Ovary (tissue), 9 donors: ENCODE results near the gene SDK1. TPM values are rescaled to one million over a fixed set of nuclear protein-coding genes. Genes with fewer than 3 reads are reported as not detected.

Source experiments
- DNase-seq, 5 donors: peaks; one replicate each; pipeline ENCODE4 v3.0.0-alpha.2; 2019 to 2020
- H3K27ac ChIP-seq, 2 donors: fragments of 200-600 bp; one replicate each; pipeline versions ENCODE4 v1.5.1 to v1.8.0; 2019 to 2022
- H3K27me3 ChIP-seq: fragments of 200-600 bp; one replicate; pipeline ENCODE4 v1.8.0; 2022
- H3K36me3 ChIP-seq: fragments of 200-600 bp; sonication (generic); one replicate; pipeline ENCODE4 v1.5.1; 2019
- H3K4me1 ChIP-seq: one replicate; pipeline ENCODE4 v1.8.1; 2013; ENCODE audit warnings: mild to moderate bottlenecking, moderate library complexity; ENCODE audit not compliant: insufficient read depth
- H3K4me3 ChIP-seq: fragments of 200-600 bp; sonication (generic); one replicate; pipeline ENCODE4 v1.5.1; 2017
- H3K9me3 ChIP-seq, 2 donors: fragments of 200-600 bp in 1 of 2; sonication (generic) in 1 of 2; one replicate each; pipeline versions ENCODE4 v1.5.1 to v1.8.1; 2013 to 2019; ENCODE audit warnings: mild to moderate bottlenecking in 1 of 2, moderate library complexity in 1 of 2
- CTCF ChIP-seq, 3 donors: fragments of 450-650 bp in 2 of 3; fragments of 200-600 bp in 1 of 3; IDR thresholded peaks; one replicate each; pipeline versions ENCODE4 v1.5.1 to v1.8.0; 2016 to 2022; ENCODE audit warnings: antibody characterized with exemption in 3 of 3, mild to moderate bottlenecking in 1 of 3
- EP300 ChIP-seq: sonication (generic); formaldehyde crosslinking; IDR thresholded peaks from one replicate; pipeline ENCODE4 v1.6.1; 2017; ENCODE audit warnings: antibody characterized with exemption
- POLR2A ChIP-seq: fragments of 450-650 bp; IDR thresholded peaks from one replicate; pipeline ENCODE4 v1.6.1; 2017; ENCODE audit warnings: antibody characterized with exemption, mild to moderate bottlenecking, moderate library complexity
- WGBS, 3 donors: extraction: QIAGEN DNeasy Blood & Tissue Kit in 1 of 3; methylation state at CpG; one replicate each; pipeline versions ENCODE4 v1.1.5 to v1.1.7; 2013 to 2017; 5-methylcytosine and 5-hydroxymethylcytosine counted together
- intact Hi-C, 4 donors: fragments of 100-400 bp; cut with DNase I; formaldehyde crosslinking; loops; one replicate each; pipeline versions ENCODE4 v1.11.0 to v1.15.1; 2022 to 2023
- polyA plus RNA-seq, 2 donors: library from polyadenylated mRNA; stranded (reverse); fragments of 200-250 nt in 1 of 2; fragments of 350-450 nt in 1 of 2; fragmentation: Illumina TruSeq in 1 of 2; extraction: RNeasy Lipid Tissue Mini Kit (QIAGEN cat#74804) in 1 of 2; gene quantifications; one replicate each; pipeline ENCODE4 v1.2.3, GENCODE V29; 2013 to 2014
- total RNA-seq, 7 donors: library from RNA; depleted of rRNA in 2 of 7; stranded (reverse); fragments of >200 nt in 2 of 7; fragmentation: NEBNext Ultra II Directional in 3 of 7; extraction: Animal tissue kit (Norgen Biotek cat#: 25700) in 3 of 7; gene quantifications; one replicate each; pipeline versions ENCODE4 v1.1.0 to v1.2.4, GENCODE V29; 2016 to 2023
- donor health status: DM: no; HTN: no; CAD: no; lungs with moderate emphysema.
- donor health status: DM: no; HTN: no; CAD: no.
- donor health status: Bipolar disorder and iron deficiency.
- donor health status: DM: yes; HTN: yes; CAD: no.
- donor health status: DM: no; HTN: no; CAD: no.
- donor health status: DM: yes; HTN: yes; CAD: no.

Gene SDK1
- total and polyA plus RNA-seq, 9 donors, result 1.2 to 13.3 (median 4.4) TPM

DNA sequence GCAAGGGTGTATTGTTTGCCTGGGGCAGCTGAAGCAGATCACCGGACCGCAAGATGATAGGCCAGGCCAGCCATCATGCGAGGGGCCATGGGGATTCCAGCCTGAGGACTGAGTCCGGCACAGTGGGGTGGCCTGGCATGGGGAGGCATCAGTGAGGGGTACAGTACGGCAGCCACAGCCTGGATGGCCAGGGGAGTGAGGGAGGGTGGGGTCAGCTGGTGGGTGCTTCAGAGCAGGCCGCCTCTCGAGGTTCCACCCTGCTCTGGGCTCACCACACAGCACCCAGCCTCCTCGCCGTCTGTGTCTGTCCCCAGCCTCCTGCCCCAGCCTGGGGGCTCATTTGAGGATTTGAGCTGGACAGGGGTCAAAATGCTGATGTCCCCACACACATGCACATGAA is 872.6 kb downstream of the SDK1 start:
- TF ChIP-seq POLR2A, result no peak
- no peak for TF ChIP-seq EP300
- TF ChIP-seq CTCF (IDR thresholded peaks at IDR 0.05), result no peak
- Histone ChIP-seq H3K27me3 (no peaks in the 10 kb centered on the region), H3K27ac (no peak overlapping the region), H3K36me3 (no peaks in the 10 kb centered on the region), H3K4me1 (no peaks in the 10 kb centered on the region), H3K9me3 (no peaks in the 10 kb centered on the region), H3K4me3 (no peak overlapping the region)
- DNase-seq, result no peak
- WGBS, 3 donors, result 90 to 96% (median 95%) methylated on average over 8 to 9 of the region's 9 CpGs
- intact Hi-C loops, result no loop called here

GRCh38 chr7:4174016-4174415 is 873.0 kb downstream of the SDK1 start:
- no peaks in the 10 kb centered on the region for H3K36me3 ChIP-seq
- no peak overlapping the region for H3K4me3 ChIP-seq
- H3K27ac ChIP-seq, result no peak overlapping the region
- no peaks in the 10 kb centered on the region for H3K27me3 ChIP-seq
- 87 to 92% (median 91%) methylated on average over 8 of the region's 8 CpGs for whole genome bisulfite sequencing, 3 donors
- no peak for DNase-seq
- no peaks in the 10 kb centered on the region for H3K4me1 ChIP-seq
- H3K9me3 ChIP-seq, result no peaks in the 10 kb centered on the region
- TF ChIP-seq EP300 (no peak), POLR2A (no peak), CTCF (IDR thresholded peaks at IDR 0.05) (no peak)
- intact Hi-C loops, result no loop called here

GRCh38 chr7:4174451-4174850 is 873.4 kb downstream of the SDK1 start:
- Histone ChIP-seq H3K36me3 (no peaks in the 10 kb centered on the region), H3K9me3 (no peaks in the 10 kb centered on the region), H3K27me3 (no peaks in the 10 kb centered on the region), H3K27ac (no peak overlapping the region), H3K4me3 (no peak overlapping the region), H3K4me1 (no peaks in the 10 kb centered on the region)
- TF ChIP-seq EP300 (no peak), CTCF (IDR thresholded peaks at IDR 0.05) (no peak), POLR2A (no peak)
- 87 to 94% (median 90%) methylated on average over 11 of the region's 11 CpGs for WGBS, 3 donors
- intact Hi-C loops, result no loop called here
- no peak for DNase-seq

DNA sequence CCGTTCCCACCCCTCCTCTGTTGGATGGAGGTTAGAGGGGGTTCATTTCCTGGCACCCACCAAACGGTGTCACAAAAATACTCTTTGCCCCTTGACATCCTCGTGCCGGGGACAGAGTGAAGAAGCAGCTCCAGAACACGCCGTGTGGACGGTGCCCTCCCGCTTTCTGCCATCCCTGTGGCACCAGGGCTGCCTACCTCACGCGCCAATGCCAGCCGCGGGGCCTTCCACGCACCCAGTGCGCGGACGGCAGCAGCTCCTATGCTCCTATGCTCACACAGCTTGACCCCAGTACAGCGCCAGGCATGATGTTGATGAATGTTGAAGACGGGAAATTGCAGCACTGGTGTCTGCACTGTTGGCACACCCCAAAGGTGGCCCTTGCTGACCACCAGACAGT is 873.8 kb downstream of the SDK1 start:
- no peak for DNase-seq
- Histone ChIP-seq H3K4me3 (no peak overlapping the region), H3K27ac (no peak overlapping the region), H3K36me3 (no peaks in the 10 kb centered on the region), H3K4me1 (no peaks in the 10 kb centered on the region), H3K27me3 (no peaks in the 10 kb centered on the region), H3K9me3 (no peaks in the 10 kb centered on the region)
- intact Hi-C loops, result no loop called here
- TF ChIP-seq CTCF (IDR thresholded peaks at IDR 0.05) (no peak), EP300 (no peak), POLR2A (no peak)
- WGBS, 3 donors, result 95 to 98% (median 97%) methylated on average over 18 of the region's 18 CpGs
